HG03558 (cell line): Measurements from ENCODE around the gene RIT2.
"Not testable (repeated sequence)": the region's sequence is repeated elsewhere in the genome, so short reads cannot be mapped to it uniquely, and the experiment has no call there.

Experiments
- ATAC-seq: cut with Tn5 transposase; IDR thresholded peaks from one replicate; pipeline ENCODE4 v1.9.1; 2021; ENCODE audit warnings: moderate number of reproducible peaks; ENCODE audit not compliant: unreplicated experiment; ENCODE audit errors: extremely low read depth

The RIT2 gene

GRCh38 chr18:42781298-42781815 is 334.1 kb downstream of the RIT2 start:
- ATAC-seq = no peak

- ATAC-seq = no peak
Measured at GRCh38 chr18:42780171-42780570, 335.3 kb downstream of the RIT2 start.

DNA sequence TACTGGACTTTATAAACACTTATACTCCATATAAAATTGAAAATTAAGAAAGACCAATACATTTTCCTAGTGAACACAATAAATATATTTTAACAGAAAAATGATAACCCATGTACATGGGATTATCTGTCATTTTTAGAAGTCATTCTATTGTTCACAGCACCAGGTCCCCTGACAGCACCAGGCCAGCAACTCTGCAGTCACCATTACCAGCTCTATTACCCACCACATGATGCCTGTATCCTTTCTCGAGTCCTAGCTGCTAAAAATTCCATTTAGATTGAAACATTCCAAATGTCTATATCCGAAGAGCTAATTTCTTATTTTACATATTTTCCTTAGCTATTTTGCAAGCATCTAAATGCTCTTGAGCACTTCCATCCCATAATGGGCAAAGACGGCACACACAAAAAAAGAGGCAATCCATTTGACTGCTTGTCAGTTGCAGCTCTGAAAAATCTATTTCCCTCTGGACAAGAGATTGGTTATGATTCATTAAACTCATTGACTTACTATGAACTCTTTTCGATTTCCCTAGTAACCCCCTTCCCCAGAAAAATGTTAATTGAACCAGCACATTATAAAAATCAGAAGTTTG is 336.9 kb downstream of the RIT2 start:
- no peak for ATAC-seq

GRCh38 chr18:42778024-42778423 is 337.5 kb downstream of the RIT2 start:
- ATAC-seq = no peak

- no peak for ATAC-seq
Measured at GRCh38 chr18:42773870-42774269, 341.6 kb downstream of the RIT2 start.

- no peak for ATAC-seq
Measured at GRCh38 chr18:42771936-42772335, 343.5 kb downstream of the RIT2 start.

DNA sequence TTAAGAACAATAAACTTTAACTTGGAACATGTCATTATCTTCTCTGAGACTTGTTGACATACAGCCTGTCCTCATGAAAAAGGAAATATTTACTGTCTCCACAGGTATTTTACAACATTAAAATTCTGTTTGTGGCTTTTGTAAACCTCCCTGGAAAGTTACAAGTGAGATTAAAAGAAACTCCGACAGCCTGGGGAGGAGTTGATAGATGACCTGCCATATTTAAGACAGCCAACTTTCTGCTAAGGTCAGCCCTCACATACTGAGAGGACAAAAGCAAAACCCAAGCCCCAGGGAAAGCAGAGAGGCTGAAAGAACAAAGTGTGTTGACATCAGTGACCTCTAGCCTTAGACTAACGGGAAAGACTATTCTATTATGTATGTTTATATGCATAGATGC is 350.2 kb downstream of the RIT2 start:
- no peak for ATAC-seq

- ATAC-seq = no peak
Measured at GRCh38 chr18:42760290-42760689, 355.2 kb downstream of the RIT2 start.

GRCh38 chr18:42758852-42759251 is 356.6 kb downstream of the RIT2 start:
- no peak for ATAC-seq

GRCh38 chr18:42756214-42756613 is 359.3 kb downstream of the RIT2 start:
- no peak for ATAC-seq

- ATAC-seq = no peak
Measured at GRCh38 chr18:42752916-42753315, 362.6 kb downstream of the RIT2 start.

GRCh38 chr18:42746794-42747193 is 368.7 kb downstream of the RIT2 start:
- no peak for ATAC-seq

GRCh38 chr18:42745931-42746330 is 369.6 kb downstream of the RIT2 start:
- no peak for ATAC-seq

DNA sequence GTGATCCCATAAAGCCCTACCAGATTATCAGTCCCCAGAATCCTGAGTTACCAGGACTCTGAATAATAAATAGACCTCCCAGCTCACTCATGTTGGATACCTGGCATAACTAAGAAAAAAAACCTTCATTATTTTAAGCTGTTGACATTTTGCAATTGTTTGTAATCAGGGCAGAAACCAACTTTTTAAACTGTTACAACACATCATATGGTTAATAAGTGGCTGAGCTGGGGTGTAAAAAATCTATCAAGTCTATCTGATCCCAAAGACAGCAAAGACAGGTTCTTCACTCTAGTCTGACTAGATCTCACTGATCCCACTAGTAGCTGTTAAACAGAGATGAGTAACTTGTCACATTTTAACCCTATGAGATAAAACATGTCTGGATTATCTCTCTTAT is 370.3 kb downstream of the RIT2 start:
- ATAC-seq = no peak

- no peak for ATAC-seq
Measured at GRCh38 chr18:42743373-42744138, 371.9 kb downstream of the RIT2 start.

DNA sequence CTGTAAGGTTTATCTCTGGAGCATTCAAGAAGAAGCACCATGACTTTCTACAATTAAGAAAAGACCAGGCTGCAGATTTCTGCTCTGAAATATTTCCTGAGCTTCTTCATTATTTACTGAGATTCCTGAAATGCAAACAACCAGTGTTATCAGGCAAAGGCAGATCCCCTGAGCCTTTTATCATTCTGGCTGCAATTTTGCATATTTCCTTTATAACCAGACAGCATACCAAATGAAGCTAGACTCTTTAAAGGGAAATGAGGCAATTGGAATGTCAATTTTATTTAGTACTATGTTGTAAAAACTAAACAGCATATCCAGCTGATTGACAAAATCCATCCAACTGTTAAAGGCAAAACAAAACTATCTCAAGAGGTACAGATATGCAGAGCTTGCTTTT is 372.5 kb downstream of the RIT2 start:
- no peak for ATAC-seq

DNA sequence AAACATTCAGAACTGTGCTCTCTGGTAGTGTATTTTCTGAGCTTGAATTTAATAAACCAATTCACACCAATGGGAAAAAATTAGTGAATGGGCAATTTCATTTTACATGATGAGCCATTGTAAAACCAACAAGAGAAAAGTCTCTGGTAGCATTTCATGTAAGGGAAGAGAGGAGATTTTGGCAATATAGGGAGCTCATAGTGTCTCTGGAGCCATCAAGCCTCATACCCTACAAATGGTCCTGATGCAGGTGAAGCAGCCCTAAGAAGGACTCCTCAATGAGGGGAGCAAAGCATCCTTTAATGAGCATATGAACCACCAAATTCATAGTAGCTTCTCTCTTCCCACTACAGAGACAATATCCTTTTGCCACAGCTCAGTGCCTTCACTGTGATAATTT is 373.0 kb downstream of the RIT2 start:
- no peak for ATAC-seq

DNA sequence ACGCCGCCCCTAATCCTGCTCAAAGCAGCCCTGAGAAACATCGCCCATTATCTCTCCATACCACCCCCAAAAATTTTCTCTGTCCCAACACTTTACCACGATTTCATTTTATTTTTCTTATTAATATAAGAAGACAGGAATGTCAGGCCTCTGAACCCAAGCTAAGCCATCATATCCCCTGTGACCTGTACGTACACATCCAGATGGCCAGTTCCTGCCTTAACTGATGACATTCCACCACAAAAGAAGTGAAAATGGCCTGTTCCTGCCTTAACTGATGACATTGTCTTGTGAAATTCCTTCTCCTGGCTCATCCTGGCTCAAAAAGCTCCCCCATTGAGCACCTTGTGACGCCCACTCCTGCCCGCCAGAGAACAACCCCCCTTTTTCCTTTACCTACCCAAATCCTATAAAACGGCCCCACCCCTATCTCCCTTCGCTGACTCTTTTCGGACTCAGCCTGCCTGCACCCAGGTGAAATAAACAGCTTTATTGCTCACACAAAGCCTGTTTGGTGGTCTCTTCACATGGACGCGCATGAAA is 373.6 kb downstream of the RIT2 start:
- ATAC-seq = not testable (repeated sequence)

- not testable (repeated sequence) for ATAC-seq
Measured at GRCh38 chr18:42741299-42741698, 374.2 kb downstream of the RIT2 start.

GRCh38 chr18:42736074-42736473 is 379.4 kb downstream of the RIT2 start:
- no peak for ATAC-seq

GRCh38 chr18:42734520-42734919 is 381.0 kb downstream of the RIT2 start:
- ATAC-seq = no peak

GRCh38 chr18:42730272-42730671 is 385.2 kb downstream of the RIT2 start:
- ATAC-seq = no peak
